H1 (cell line): ENCODE results near the gene SLTM. TPM values are rescaled to one million over a fixed set of nuclear protein-coding genes. Genes with fewer than 3 reads are reported as not detected.

Source experiments
- CTCF ChIA-PET: fragments of 300-600 bp; sonication (Branson Sonifier 250); formaldehyde crosslinking; loops from one replicate; lab custom pipeline; 2021; ENCODE audit not compliant: partially characterized antibody; lab: Charles Lee
- POLR2A ChIA-PET: fragments of 300-600 bp; sonication (Branson Sonifier 250); formaldehyde crosslinking; loops from one replicate; lab custom pipeline; 2021; ENCODE audit warnings: inconsistent platforms; ENCODE audit not compliant: partially characterized antibody; lab: Charles Lee
- DNase-seq, 2 experiments: peaks; one replicate each; pipeline versions ENCODE4 v3.0.0 to v3.0.0-alpha.2; 2010 to 2022; ENCODE audit warnings: low spot score in 2 of 2, low read depth in 1 of 2, mixed read lengths in 1 of 2
- FAIRE-seq: peaks from 2 replicates; lab custom pipeline; 2011; peaks lifted over from hg19 to GRCh38; lab: Jason Lieb, UNC
- H2AFZ ChIP-seq: 2 replicates; pipeline ENCODE4 v1.8.1; 2012; ENCODE audit warnings: low read length, inconsistent platforms
- H2AK5ac ChIP-seq: 2 replicates; pipeline ENCODE4 v1.6.1; 2013; ENCODE audit warnings: low read depth, low read length
- H2BK120ac ChIP-seq: replicated peaks from 2 replicates; pipeline ENCODE3; 2013; ENCODE audit warnings: low read depth, low read length, inconsistent platforms
- H2BK12ac ChIP-seq: 2 replicates; pipeline ENCODE4 v1.6.1; 2013; ENCODE audit warnings: low read depth, low read length
- H2BK15ac ChIP-seq: 2 replicates; pipeline ENCODE4 v1.6.1; 2013; ENCODE audit warnings: low read length
- H2BK20ac ChIP-seq: 2 replicates; pipeline ENCODE4 v1.6.1; 2013; ENCODE audit warnings: low read length
- H2BK5ac ChIP-seq: 2 replicates; pipeline ENCODE4 v1.6.1; 2013; ENCODE audit warnings: low read depth, low read length
- H3K14ac ChIP-seq: 2 replicates; pipeline ENCODE4 v1.6.1; 2013; ENCODE audit warnings: inconsistent platforms; ENCODE audit not compliant: insufficient read length
- H3K18ac ChIP-seq: 2 replicates; pipeline ENCODE4 v1.6.1; 2013; ENCODE audit warnings: low read length; ENCODE audit errors: extremely low read depth
- H3K23ac ChIP-seq: 2 replicates; pipeline ENCODE4 v1.6.1; 2013; ENCODE audit warnings: inconsistent platforms; ENCODE audit not compliant: insufficient read length
- H3K23me2 ChIP-seq: 2 replicates; pipeline ENCODE4 v1.6.1; 2013; ENCODE audit warnings: low read depth, low read length
- H3K27ac ChIP-seq: 2 replicates; pipeline ENCODE4 v1.6.1; 2011; ENCODE audit warnings: low read depth, low read length, inconsistent platforms
- H3K27me3 ChIP-seq, 4 experiments: replicated peaks in 1 of 4; 1 replicate in 1 of 4; 2 replicates in 3 of 4; pipeline versions ENCODE4 v1.6.1 to v1.8.1; 2011 to 2013; ENCODE audit warnings: low read length in 3 of 4, mild to moderate bottlenecking in 3 of 4, inconsistent platforms in 2 of 4, mixed read lengths in 2 of 4, moderate library complexity in 1 of 4; ENCODE audit not compliant: control insufficient read depth in 3 of 4, insufficient read depth in 3 of 4; ENCODE audit errors: extremely low read depth in 1 of 4
- H3K36me3 ChIP-seq, 4 experiments: 2 replicates each; pipeline versions ENCODE4 v1.6.1 to v1.8.1; 2011 to 2013; ENCODE audit warnings: mild to moderate bottlenecking in 4 of 4, low read length in 3 of 4, moderate library complexity in 2 of 4, control low read depth in 1 of 4, inconsistent platforms in 1 of 4; ENCODE audit not compliant: insufficient read depth in 4 of 4, control insufficient read depth in 2 of 4
- H3K4ac ChIP-seq: replicated peaks from 2 replicates; pipeline ENCODE3; 2013; ENCODE audit warnings: low read length, low read depth, mixed read lengths, inconsistent platforms; ENCODE audit not compliant: insufficient read length
- H3K4me1 ChIP-seq, 4 experiments: replicated peaks in 1 of 4; 1 replicate in 1 of 4; 2 replicates in 3 of 4; pipeline versions ENCODE4 v1.6.1 to v1.8.1; 2011 to 2013; ENCODE audit warnings: low read length in 3 of 4, inconsistent platforms in 2 of 4, mixed read lengths in 1 of 4; ENCODE audit not compliant: insufficient read depth in 4 of 4, control insufficient read depth in 3 of 4
- H3K4me2 ChIP-seq, 2 experiments: 2 replicates each; pipeline versions ENCODE4 v1.6.1 to v1.8.1; 2011 to 2013; ENCODE audit warnings: low read depth in 2 of 2, low read length in 2 of 2, control low read depth in 1 of 2, inconsistent platforms in 1 of 2, mild to moderate bottlenecking in 1 of 2; ENCODE audit not compliant: insufficient read depth in 1 of 2
- H3K4me3 ChIP-seq, 4 experiments: fragments of 200-600, 300-600 bp in 1 of 4; sonication (generic), shearing (Covaris generic), sonication (Bioruptor Twin) in 1 of 4; 2 replicates each; pipeline versions ENCODE4 v1.5.1 to v1.8.1; 2011 to 2016; ENCODE audit warnings: low read length in 4 of 4, low read depth in 3 of 4, control low read depth in 2 of 4, inconsistent platforms in 2 of 4, mild to moderate bottlenecking in 2 of 4, mixed read lengths in 1 of 4, moderate library complexity in 1 of 4; ENCODE audit not compliant: insufficient read depth in 2 of 4; ENCODE audit errors: extremely low read depth in 1 of 4
- H3K56ac ChIP-seq: replicated peaks from 2 replicates; pipeline ENCODE3; 2013; ENCODE audit warnings: low read depth, mild to moderate bottlenecking, mixed read lengths, low read length, inconsistent platforms; ENCODE audit not compliant: insufficient read length
- H3K79me1 ChIP-seq: 2 replicates; pipeline ENCODE4 v1.6.1; 2013; ENCODE audit warnings: low read depth, low read length, control low read depth
- H3K79me2 ChIP-seq, 2 experiments: 2 replicates each; pipeline versions ENCODE4 v1.6.1 to v1.8.1; 2012 to 2013; ENCODE audit warnings: low read length in 2 of 2, mild to moderate bottlenecking in 2 of 2, inconsistent platforms in 1 of 2; ENCODE audit not compliant: insufficient read depth in 2 of 2, control insufficient read depth in 1 of 2
- H3K9ac ChIP-seq, 4 experiments: replicated peaks in 1 of 4; 1 replicate in 1 of 4; 2 replicates in 3 of 4; pipeline versions ENCODE4 v1.6.1 to v1.8.1; 2011 to 2013; ENCODE audit warnings: low read depth in 3 of 4, low read length in 3 of 4, control low read depth in 2 of 4, mild to moderate bottlenecking in 2 of 4, moderate library complexity in 2 of 4, inconsistent platforms in 1 of 4; ENCODE audit errors: extremely low read depth in 1 of 4
- H3K9me3 ChIP-seq, 2 experiments: 2 replicates each; pipeline versions ENCODE4 v1.6.1 to v1.8.1; 2012 to 2013; ENCODE audit warnings: mild to moderate bottlenecking in 2 of 2, moderate library complexity in 2 of 2, control low read depth in 1 of 2, inconsistent platforms in 1 of 2, low read depth in 1 of 2, low read length in 1 of 2, mixed read lengths in 1 of 2; ENCODE audit not compliant: insufficient read depth in 2 of 2
- H4K20me1 ChIP-seq, 2 experiments: replicated peaks in 1 of 2; 2 replicates each; pipeline versions ENCODE3 to v1.8.1; 2011 to 2013; ENCODE audit warnings: inconsistent platforms in 2 of 2, low read length in 2 of 2, mild to moderate bottlenecking in 1 of 2; ENCODE audit not compliant: insufficient read depth in 2 of 2, control insufficient read depth in 1 of 2
- H4K5ac ChIP-seq: 2 replicates; pipeline ENCODE4 v1.6.1; 2013; ENCODE audit warnings: low read length, low read depth, mixed read lengths, inconsistent platforms; ENCODE audit not compliant: insufficient read length
- H4K8ac ChIP-seq: 2 replicates; pipeline ENCODE4 v1.8.0; 2013; ENCODE audit warnings: mild to moderate bottlenecking, moderate library complexity, low read length, inconsistent platforms; ENCODE audit not compliant: insufficient read depth; ENCODE audit errors: extremely low read depth
- H4K91ac ChIP-seq: replicated peaks from 2 replicates; pipeline ENCODE3; 2013; ENCODE audit warnings: low read length, mixed read lengths, inconsistent platforms; ENCODE audit not compliant: insufficient read length
- CHD2 ChIP-seq: IDR thresholded peaks from 2 replicates; pipeline ENCODE4 v1.6.1; 2012; ENCODE audit warnings: low read length, improper control_type of control experiment
- NANOG ChIP-seq: IDR thresholded peaks from 2 replicates; pipeline ENCODE4 v1.6.1; 2011; ENCODE audit warnings: low read length, low read depth, mild to moderate bottlenecking, inconsistent platforms; ENCODE audit not compliant: insufficient read depth, poor library complexity, severe bottlenecking
- SIN3A ChIP-seq, 2 experiments: IDR thresholded peaks in 1 of 2; conservative IDR thresholded peaks in 1 of 2; 2 replicates each; pipeline ENCODE4 v1.6.1; 2011 to 2012; ENCODE audit warnings: low read length in 2 of 2, improper control_type of control experiment in 1 of 2, low read depth in 1 of 2, mild to moderate bottlenecking in 1 of 2
- WGBS, 2 experiments: shearing (Covaris generic) in 1 of 2; methylation state at CpG; one replicate each; pipeline versions ENCODE4 v1.1.6 to v1.1.7; 2013 to 2015; ENCODE audit warnings: low lambda C conversion rate in 2 of 2, mixed read lengths in 2 of 2, inconsistent platforms in 1 of 2, low coverage in 1 of 2, missing lambda C conversion rate in 1 of 2; ENCODE audit not compliant: insufficient replicate concordance in 2 of 2, insufficient coverage in 1 of 2, insufficient read length in 1 of 2; ENCODE audit errors: extremely low coverage in 1 of 2, missing lambda C conversion rate in 1 of 2; 5-methylcytosine and 5-hydroxymethylcytosine counted together
- polyA plus RNA-seq, 7 experiments: library from polyadenylated mRNA; depleted of rRNA in 3 of 7; stranded (reverse) in 5 of 7; unstranded in 2 of 7; fragments of >200 nt in 5 of 7; fragments of 200-250 nt in 2 of 7; gene quantifications; 1 replicate in 5 of 7; 2 replicates in 1 of 7; 4 replicates in 1 of 7; pipeline versions ENCODE4 v1.2.1 to v1.2.3, GENCODE V29; 2011 to 2013; ENCODE audit warnings: missing spikeins in 2 of 7, mixed read lengths in 2 of 7
- total RNA-seq: library from RNA; stranded (reverse); fragmentation: NEBNext Ultra II Directional; extraction: Animal tissue kit (Norgen Biotek cat#: 25700); gene quantifications from 2 replicates; pipeline ENCODE4 v1.2.1, GENCODE V29; 2021

The SLTM gene
- total and polyA plus RNA-seq, 2 of the 8 experiments (the other 6 are each of a cell fraction or from before 2014, with no cell fraction given): 30.8 to 149 TPM

- DNase-seq: no peak
- CTCF ChIA-PET: no interaction called here
- peak overlapping the region; percentile 99 for H3K56ac ChIP-seq
- H3K4me2 ChIP-seq: peak overlapping the region; percentile 76 to 93
- H3K79me2 ChIP-seq: peaks cover 13 to 51% of the 10 kb centered on the region in 2 experiments; a peak in 3 of 4 replicates
- TF ChIP-seq SIN3A (conservative IDR thresholded peaks at IDR 0.05 in 1 of 2, IDR thresholded peaks at IDR 0.05 in 1 of 2; ENCODE audit: low read depth in 1 of 2, low read length in 2 of 2) (0 out of 4 replicates have a peak, but pooled peaks of 1 of the 2 experiments have one; percentile 0), NANOG (no peak), CHD2 (no peak)
- H2AK5ac ChIP-seq: peak overlapping the region; percentile 42; the same call in 1 of the 2 replicates
- H3K27me3 ChIP-seq: no peaks in the 10 kb centered on the region
- no peaks in the 10 kb centered on the region for H3K9me3 ChIP-seq
- no peak overlapping the region for H2AFZ ChIP-seq
- H4K20me1 ChIP-seq: no peaks in the 10 kb centered on the region
- H3K14ac ChIP-seq: no peak overlapping the region
- H2BK5ac ChIP-seq: peak overlapping the region; percentile 98
- H4K8ac ChIP-seq: peak overlapping the region; percentile 98
- H2BK120ac ChIP-seq: peak overlapping the region; percentile 94
- no peak overlapping the region for H2BK20ac ChIP-seq
- H3K9ac ChIP-seq: peak overlapping the region; percentile 97 to 99 (median 98)
- peak overlapping the region; percentile 99 for H3K27ac ChIP-seq
- H3K4me1 ChIP-seq: peaks cover 0 to 10% (median 6%) of the 10 kb centered on the region in 4 experiments; a peak in 4 of 7 replicates
- no peak overlapping the region for H3K23ac ChIP-seq
- FAIRE-seq: no peak
- H4K91ac ChIP-seq: peak overlapping the region; percentile 94
- peak overlapping the region; percentile 100 for H4K5ac ChIP-seq
- peak overlapping the region; percentile 87 to 99 (median 93) for H3K4me3 ChIP-seq
- H3K18ac ChIP-seq: peak overlapping the region; percentile 99
- H2BK12ac ChIP-seq: no peak overlapping the region; the same call in 1 of the 2 replicates
- H3K79me1 ChIP-seq: no peaks in the 10 kb centered on the region
- peaks cover 0 to 33% (median 6%) of the 10 kb centered on the region in 4 experiments; a peak in 5 of 8 replicates for H3K36me3 ChIP-seq
- POLR2A ChIA-PET: interaction anchor here (0.6 to 2.1 kb wide), 3 partner anchors 21 to 161 kb away, joined by 3 to 7 read pairs (median 6); partner anchors contain the start of gene MINDY2
- H3K4ac ChIP-seq: peak overlapping the region; percentile 6
- H3K23me2 ChIP-seq: peaks cover 3% of the 10 kb centered on the region; the same call in 1 of the 2 replicates
- 2% methylated on average over 27 of the region's 37 CpGs; no CpG with 5 or more reads in 1 of the 2 experiments for WGBS, 2 experiments
- no peak overlapping the region for H2BK15ac ChIP-seq
Observed at GRCh38 chr15:58932710-58933280, 684 bp downstream of the SLTM start.
